Hematopoietic multipotent progenitor cell treated with erythropoietin and hydrocortisone succinate and interleukin-3 and kit ligand, for 15 days (in vitro differentiated cells): ENCODE data around the gene RERG.
"Not testable (repeated sequence)": the region's sequence is repeated elsewhere in the genome, so short reads cannot be mapped to it uniquely, and the experiment has no call there.

Experiments
- DNase-seq: peaks from one replicate; pipeline ENCODE4 v3.0.0-alpha.2; 2015; ENCODE audit warnings: low spot score

The RERG gene

GRCh38 chr12:15143467-15143866 is 77.8 kb downstream of the RERG start:
- DNase-seq: no peak

GRCh38 chr12:15142711-15143110 is 78.5 kb downstream of the RERG start:
- no peak for DNase-seq

- no peak for DNase-seq
Observed at GRCh38 chr12:15131431-15131830, 89.8 kb downstream of the RERG start.

- DNase-seq: no peak
Observed at GRCh38 chr12:15130541-15130940, 90.7 kb downstream of the RERG start.

GRCh38 chr12:15123401-15123800 is 97.8 kb downstream of the RERG start:
- no peak for DNase-seq

GRCh38 chr12:15122344-15122743 is 98.9 kb downstream of the RERG start:
- DNase-seq: no peak

- DNase-seq: no peak
Observed at GRCh38 chr12:15118955-15119354, 102.3 kb downstream of the RERG start.

- DNase-seq: no peak
Observed at GRCh38 chr12:15116983-15117382, 104.2 kb downstream of the RERG start.

GRCh38 chr12:15116086-15116485 is 105.1 kb downstream of the RERG start:
- DNase-seq: no peak

GRCh38 chr12:15115434-15115833 is 105.8 kb downstream of the RERG start:
- no peak for DNase-seq

GRCh38 chr12:15114501-15114900 is 106.7 kb downstream of the RERG start:
- DNase-seq: no peak

- no peak for DNase-seq
Observed at GRCh38 chr12:15092826-15093225, 128.4 kb downstream of the RERG start.

GRCh38 chr12:15090441-15090840 is 130.8 kb downstream of the RERG start:
- DNase-seq: no peak

GRCh38 chr12:15088105-15088504 is 133.1 kb downstream of the RERG start:
- no peak for DNase-seq

- DNase-seq: not testable (repeated sequence)
Observed at GRCh38 chr12:15077751-15078150, 143.5 kb downstream of the RERG start.

GRCh38 chr12:15074351-15074750 is 146.9 kb downstream of the RERG start:
- DNase-seq: no peak

- DNase-seq: no peak
Observed at GRCh38 chr12:15059123-15059522, 162.1 kb downstream of the RERG start.
